ENCODE results near the gene CDH20.
"Not testable (repeated sequence)": the region's sequence is repeated elsewhere in the genome, so short reads cannot be mapped to it uniquely, and the experiment has no call there.

The CDH20 gene

DNA sequence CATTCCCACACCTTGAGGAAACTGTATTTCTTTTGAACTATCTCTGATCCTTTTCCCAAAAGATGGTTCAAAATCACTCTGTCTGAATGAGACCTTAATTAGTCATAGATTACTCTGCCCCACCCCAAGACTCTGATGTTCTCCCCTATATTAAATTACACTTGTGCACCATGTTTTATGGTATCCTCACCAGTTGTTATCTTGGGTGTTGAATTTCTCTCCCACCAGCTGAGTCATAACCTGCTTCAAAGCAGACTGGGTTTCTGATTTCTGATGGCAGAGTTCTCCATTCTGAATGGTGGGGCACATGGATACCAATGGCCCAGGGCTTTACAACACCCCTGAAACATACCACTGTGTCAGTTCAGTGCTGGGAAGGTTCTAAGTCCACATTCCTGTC is 15.0 kb downstream of the CDH20 start:
- DNase-seq (ENCODE audit: low spot score) = no peak

DNA sequence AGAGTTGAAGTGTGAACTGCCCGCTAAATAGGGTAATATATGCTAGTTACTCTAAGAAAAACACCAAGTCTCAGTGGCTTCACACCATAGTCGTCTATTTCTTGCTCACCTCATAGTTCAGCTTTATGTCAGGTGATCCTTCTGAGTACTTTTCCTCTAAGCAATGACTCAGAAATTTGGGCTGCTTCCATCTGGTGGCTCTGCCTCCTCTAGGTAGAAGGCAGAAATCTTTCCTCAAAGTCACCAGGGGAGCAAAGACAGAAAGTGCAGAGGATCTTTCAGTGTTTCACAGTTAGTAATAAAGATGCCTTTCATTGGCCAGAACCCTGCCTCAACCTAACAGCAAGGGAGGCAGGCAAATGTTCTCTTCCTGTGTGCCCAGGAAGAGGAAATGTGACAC is 17.3 kb downstream of the CDH20 start:
- no peak for DNase-seq (ENCODE audit: low spot score)

DNA sequence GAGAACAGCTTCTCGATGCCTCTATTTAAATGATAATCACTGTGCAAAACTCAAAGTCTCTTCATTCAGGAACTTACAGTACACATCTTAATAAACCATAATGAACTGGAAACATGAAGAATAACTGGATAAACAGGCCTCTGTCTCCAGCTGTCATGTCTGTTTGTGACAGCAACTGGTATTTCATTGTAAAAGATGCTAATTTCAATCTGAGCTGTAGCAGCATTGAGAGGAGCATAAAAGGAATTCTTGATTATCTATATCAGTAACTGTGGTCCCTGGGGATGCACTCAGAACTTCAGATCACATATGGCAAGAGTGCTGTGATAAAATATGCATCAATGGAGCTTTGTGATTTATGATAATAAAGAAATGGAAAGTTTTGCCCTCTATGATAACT is 18.8 kb downstream of the CDH20 start:
- DNase-seq (ENCODE audit: low spot score) = no peak

DNA sequence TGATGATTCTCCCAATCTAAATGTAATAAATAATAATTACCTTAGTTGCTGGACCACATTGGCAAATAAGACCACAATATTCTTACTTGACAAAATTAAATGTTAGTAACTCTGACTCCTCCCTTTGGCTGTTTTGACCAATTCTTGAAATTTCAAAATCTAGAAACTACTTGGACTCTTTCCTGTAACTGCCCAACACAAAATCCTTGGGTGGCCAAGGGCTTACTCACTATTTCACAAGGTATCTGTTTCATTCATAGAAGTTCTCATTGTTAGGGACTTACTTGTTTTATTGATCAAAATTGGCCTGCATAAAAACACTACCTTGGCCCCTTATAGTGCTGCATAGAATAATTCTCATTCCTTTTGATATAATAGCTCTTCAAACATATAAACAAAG is 19.4 kb downstream of the CDH20 start:
- no peak for DNase-seq (ENCODE audit: low spot score)

DNA sequence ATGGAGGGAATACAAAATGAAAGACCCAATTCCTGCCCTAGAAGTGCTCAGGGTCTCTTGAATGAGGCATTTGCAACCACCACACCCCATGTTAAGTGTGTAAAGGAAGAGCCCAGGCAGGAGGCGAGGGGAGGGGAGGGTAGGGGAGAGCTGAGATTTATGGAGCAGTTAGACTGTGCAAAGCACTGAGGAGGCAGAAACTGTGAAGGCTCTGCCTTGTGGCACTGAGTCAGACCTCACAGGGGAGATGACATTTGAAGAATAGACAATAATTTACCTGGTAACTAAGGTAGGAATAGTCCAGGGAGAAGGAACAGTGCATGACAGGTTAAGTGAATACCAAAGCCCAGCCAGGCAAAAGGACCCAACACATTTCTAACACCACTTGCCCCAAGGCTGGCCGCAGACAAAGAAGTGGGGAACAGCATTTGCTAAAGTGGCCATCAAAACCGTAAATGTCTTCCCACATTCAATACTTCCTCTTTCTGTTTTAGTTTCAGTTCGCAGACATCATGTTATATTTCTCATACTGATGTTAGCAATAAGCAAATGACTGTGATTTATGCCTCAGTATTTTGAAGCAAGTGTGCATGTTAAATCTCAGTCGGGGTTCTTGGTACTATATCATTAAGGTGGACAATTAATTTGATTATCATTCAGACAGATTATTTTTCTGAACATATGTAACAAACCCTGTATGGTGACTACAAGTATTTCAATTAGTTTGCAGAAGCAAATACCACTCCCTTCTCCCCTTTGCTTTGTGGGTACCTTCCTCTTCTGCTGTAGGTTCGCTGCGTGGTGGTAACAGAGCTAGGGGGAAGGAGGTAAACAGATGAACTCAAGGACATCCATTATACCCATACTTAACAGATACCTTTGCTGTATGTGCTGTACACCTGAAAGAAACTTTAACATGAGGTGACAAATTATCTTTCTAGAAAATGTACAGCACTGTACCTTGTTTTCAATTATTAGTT is 27.5 kb downstream of the CDH20 start:
- DNase-seq (ENCODE audit: low spot score) = no peak

DNA sequence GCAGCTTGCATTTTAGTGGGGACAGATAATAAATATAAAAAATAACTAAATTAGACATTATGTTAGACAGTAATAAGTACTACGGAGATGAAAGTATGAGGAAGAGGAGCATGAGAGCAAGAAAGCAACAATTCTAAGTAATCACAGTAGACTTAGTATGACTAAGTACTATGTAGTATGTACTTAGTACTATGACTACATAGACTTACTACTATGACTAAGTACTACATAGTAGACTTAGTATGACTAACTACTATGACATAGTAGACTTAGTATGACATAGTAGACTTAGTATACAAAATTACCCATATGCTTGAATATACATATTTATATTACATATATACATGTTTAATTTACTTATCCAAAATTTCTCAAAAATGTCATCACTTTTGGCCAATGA is 29.3 kb downstream of the CDH20 start:
- DNase-seq (ENCODE audit: low spot score) = no peak

DNA sequence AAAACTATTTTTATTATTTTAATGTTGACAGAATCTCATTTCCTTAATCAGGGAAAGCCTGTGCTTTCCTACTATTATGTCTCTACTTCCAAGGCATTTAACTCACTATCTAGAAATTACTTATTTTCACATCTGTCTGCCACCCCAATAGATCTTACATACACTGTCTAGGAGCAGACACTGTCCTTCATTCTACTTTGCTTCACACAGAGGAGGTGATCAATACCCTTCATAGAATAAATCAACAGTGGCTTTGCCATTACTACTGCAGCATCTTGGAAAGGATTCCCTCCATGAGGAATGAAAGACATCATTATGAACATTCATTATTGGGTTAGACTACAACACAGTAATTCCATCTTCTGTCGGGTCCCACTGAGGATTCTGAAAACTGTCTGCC is 31.7 kb downstream of the CDH20 start:
- DNase-seq (ENCODE audit: low spot score) = no peak

DNA sequence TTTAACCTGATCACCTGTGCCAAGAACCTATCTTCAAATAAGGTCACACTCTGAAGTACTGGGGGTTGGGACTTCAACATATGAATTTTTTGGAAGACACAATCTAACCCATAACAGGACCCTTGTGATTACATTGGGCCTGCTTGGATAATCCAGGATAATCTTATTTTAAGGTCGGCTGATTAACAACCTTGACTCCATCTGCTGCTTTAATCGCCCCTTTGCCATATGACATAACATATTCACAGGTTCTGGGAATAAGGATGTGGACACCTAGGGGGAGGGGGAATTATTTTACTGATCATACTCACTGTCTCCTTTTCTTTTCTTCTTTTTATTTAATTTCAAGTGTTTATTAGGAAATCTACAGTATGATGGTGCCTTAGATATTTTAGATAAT is 34.8 kb downstream of the CDH20 start:
- peak; percentile 54 for DNase-seq (ENCODE audit: low spot score)

DNA sequence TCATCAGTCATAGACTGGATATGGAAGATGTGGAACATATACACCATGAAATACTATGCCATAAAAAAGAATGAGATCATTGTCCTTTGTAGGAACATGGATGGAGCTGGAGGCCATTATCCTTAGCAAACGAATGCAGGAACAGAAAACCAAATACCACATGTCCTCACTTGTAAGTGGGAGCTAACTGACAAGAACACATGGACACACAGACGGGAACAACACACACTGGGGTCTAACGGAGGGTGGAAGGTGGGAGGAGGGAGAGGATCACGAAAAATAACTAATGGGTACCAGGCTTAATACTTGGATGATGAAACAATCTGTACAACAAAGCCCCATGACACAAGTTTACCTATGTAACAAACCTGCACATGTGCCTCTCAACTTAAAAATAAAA is 36.4 kb downstream of the CDH20 start:
- not testable (repeated sequence) for DNase-seq (ENCODE audit: low spot score)

DNA sequence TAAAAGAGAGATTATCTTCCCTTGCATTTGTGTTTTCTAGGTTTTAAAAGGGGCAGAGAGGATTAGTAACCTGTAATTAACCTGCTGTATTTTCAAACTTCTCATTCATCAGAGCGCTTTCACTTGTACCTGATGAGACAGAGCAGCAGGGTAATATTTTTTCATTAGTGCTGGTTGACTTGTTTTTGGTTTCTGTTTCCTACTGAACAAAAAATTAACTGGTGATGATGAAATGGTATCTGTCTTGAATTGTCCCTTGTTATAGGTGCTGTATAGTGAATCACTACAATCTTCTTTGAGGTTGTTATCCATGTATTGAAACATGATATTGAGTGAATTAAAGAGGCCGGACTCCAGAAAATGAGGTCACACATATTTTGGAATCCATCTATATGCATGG is 37.9 kb downstream of the CDH20 start:
- DNase-seq (ENCODE audit: low spot score) = no peak

DNA sequence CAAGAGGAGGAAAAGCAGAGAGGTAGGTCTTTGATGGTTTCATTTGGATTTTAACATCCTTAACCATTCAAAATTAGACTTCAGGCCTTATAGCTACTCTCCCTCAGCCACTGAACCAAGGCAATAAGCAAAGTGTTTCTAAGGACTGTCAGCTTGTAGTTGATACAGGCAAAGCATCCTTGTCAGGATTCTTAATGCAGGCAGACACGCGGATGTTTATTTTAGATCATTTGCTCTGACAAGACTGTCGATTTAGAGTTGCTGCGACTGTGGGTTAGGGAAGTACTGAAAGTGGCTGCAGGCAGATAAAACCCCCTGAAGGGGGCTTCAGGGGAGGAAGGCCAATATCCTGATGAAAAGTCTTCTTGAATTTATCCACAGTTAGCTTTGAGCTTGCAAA is 46.6 kb downstream of the CDH20 start:
- no peak for DNase-seq (ENCODE audit: low spot score)

DNA sequence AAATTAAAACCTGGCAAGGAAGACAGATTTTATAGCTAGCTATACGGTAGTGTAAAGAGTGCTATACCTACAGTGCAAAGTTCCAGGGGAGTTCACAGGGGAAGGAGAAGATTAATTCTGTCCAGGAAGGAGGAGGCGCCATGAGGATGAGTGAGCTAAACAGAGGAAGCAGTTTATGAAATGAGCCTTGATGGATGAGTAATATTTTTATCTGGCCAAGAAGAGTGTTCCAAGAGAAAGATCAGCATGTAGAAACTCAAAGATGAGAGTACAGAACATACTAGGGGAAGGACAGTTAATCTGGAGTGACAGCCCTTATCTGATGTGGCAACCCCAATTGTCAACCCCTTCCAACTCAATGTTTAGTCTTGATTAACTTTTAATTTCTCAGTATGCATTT is 54.8 kb downstream of the CDH20 start:
- no peak for DNase-seq (ENCODE audit: low spot score)

DNA sequence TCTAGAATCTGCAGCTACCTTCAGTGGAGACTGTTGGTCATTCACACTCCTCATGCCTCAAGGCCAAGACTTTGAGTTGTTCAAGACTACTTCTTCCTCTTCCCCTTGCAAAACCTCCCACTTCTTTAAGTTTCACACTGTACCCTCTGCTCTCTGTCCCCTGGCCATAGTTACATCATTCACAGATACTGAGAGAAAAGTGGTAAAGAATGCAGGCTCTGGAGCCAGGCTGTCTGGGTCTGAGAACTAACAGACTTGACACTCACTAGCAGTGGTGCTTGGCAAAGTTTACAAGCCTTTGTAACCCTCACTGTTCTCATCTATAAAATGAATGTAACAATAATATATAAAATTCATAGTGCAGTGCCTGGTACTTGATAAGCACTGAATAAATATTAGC is 61.8 kb downstream of the CDH20 start:
- DNase-seq (ENCODE audit: low spot score) = no peak

DNA sequence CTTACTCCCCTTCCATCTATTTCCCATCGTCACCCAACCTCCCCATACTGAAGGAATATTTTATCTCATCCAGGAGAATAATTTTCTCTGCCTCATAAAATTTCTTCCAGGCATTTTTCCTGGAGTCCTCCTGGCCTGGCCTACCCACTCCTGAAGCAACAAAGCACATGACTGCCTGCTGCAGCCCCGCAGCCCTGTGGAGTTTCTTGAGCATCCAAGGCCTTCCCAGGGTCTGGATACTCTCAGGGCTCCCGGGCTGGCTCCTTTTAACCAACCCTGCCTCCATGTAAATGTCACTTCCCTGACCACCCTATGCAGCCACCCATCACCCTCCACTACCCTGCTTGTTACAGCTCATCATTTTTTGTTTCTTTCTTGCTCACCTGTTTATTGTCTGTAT is 64.0 kb downstream of the CDH20 start:
- no peak for DNase-seq (ENCODE audit: low spot score)

DNA sequence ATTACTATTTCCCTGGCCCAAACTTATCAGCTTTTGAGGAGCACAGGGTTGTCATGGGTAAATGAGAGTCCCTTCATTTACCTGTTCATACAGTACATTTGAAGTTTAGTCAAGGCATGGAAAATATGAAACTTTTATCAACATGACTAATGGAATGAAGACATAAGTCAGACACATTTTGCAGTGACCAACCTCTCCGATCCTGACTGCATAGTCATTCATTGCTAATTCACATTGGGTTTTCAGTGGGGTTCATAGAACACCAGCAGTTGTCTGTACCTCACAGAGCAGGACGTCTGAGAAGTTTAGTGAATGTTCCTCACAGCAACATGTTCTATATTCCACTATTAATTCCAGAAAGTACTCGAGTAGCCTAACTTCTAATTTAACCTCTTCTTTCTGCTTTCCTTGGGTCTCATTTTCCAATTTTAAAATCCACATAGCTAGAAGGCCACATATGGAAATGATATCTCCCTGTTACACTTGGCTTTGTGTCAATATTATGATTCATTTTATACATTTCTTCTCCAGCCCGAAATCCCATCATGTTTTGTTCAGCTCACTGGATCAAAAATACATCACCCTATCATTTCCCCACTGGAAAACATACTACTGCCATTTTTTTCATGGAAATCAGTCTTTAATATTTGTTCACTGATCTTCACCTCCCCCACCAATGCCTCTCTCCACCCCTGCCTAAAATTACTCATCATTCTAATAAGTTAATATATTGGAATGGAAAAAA is 65.9 kb downstream of the CDH20 start:
- no peak for DNase-seq (ENCODE audit: low spot score)

DNA sequence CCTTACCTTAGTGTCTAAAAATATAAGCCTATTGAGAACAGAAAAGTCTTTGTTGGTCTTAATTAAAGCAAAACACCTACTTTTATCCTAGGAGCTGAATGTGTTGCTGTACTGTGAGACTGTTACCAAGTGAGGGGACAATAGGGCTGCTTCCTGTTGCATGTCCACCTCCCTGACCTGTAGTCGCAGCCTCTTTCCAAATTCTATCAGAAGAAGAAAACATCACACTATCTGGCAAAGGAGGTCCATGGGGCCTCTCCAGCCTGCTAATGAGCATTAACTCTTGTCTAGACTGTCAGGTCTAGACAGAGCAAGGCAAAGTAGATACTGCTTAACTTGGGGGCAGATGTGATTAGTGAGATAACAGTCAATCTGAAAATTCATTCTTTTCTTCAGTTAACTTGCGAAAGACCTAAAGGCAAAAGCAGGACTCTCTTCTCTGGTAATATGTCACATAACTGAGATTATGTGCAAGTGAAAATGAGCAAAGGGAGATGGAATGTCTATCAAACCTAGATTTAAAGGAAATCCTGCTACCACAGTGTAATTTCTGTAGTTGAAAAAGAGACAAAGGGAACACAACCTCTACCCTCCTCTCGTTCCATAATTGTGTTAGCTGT is 66.9 kb downstream of the CDH20 start:
- DNase-seq (ENCODE audit: low spot score) = no peak

DNA sequence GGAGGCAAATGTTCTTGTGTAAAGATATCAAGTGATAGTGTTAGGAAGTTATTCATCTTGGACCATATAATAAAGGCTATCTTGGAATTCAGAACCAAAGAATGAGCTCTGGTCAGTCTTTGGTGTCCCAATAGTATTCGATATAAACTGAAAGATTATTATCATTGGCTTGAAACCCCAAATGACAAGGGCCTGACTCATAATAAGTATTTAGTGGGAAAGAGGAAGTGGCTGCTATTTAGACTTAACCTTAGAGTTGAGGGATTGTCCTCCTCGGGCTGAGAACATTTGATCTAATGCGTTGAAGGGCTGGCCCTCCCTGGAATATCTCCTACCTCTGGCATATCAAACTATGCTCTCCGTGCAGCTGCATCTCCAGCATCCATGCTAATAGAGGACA is 67.5 kb downstream of the CDH20 start:
- DNase-seq (ENCODE audit: low spot score) = no peak

DNA sequence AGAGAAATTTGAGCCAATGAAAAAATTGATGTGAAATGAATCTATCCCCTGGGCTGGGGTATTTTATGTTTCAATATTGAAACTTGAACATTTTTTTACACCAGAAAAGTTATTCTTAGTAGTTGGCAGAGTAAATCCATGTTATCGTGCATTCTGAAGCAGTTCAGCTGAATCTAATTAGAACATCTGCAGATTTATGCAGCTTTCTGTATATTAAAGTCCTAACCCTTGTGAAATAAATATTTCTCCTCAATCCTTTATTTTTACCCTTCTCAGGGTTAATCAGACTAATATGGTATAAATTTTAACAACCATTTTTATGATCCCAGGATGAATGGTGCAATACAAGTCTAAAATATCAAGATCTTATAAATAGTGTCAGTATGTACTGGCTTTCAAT is 69.5 kb downstream of the CDH20 start:
- DNase-seq (ENCODE audit: low spot score) = no peak

DNA sequence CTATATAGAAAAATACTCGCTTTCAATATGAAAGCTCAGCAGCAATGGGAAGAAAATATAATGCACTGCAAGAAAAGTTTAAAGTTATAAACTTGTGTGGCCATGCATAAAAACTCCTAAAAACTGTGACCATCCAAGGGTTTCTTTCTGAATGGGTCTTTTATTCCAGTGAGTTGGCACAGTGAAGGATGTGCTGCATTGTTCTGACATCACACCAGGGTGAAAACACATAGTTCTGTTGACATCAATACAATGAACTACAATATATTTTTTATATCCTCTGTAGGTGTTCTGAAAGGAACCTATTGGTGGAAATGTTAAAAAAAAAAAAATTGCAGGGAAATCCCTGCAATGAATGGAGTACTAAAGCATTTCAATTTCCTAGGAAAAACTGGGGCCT is 80.2 kb downstream of the CDH20 start:
- DNase-seq (ENCODE audit: low spot score) = no peak

DNA sequence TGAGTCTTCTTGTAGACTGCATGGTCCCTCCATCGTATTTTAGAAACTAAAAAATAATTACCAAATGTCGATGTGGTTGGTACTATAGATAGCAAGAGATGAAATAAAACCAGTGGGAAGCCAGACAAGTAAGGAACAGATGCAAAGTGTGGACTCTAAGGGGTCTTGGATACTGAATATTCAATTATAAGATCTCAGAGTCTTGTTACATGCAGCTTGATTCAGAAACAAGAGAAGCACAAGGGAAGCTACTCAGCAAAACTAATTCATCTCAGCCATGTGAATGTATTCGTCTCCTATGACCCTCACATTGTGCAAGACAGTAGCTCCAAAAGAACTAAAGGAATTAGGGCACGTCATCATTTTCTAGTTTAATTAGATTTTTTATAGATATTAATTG is 80.9 kb downstream of the CDH20 start:
- DNase-seq (ENCODE audit: low spot score) = no peak

DNA sequence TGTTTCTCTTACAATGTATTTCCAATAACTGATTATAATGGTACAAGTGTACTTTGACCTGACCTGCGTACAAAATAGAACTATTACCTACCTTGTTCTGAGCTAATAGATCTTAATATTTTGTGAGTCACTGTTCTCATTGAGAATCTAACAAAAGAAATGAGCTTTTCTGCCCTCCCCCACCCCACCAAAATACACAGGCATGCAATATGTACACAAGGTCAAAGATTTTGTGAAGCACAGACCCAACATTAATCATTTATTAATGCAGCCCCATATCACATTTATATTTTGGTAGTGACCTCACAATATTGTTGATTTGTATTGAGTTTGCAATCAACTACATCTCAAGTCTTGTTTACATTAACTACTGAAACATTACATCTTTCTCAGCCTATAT is 86.5 kb downstream of the CDH20 start:
- DNase-seq (ENCODE audit: low spot score) = no peak

DNA sequence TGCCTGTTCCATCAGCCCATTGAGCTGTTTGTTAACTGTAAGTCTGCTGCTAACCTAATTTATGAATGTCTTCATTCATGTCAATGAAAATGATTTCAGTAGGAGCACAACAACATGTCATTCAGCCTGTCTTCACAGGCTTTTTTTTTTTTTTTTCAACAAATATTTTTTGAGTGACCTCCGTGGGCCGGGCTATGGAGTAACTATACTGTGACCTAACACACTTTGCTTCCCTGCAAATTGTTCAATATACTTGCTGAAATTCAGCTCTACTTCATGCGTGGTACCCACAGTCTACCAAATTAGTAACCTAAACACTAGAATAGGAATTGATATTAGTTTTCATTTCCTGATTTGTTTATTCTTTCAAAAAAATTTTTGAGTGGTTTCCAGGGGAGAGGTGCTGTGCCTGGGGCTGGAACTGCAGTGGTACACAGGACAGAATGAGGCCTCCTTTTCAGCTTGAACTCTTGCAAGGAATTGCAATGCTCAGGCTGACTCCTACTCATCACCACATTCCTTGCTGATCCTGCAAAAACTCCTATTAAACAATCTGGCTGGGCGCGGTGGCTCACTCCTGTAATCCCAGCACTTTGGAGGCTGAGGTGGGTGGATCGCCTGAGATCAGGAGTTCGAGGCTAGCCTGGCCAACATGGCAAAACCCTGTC is 87.1 kb downstream of the CDH20 start:
- no peak for DNase-seq (ENCODE audit: low spot score)
